ENCODE measurements around the gene MEST. TPM values are rescaled to one million over a fixed set of nuclear protein-coding genes. Genes with fewer than 3 reads are reported as not detected.

Gene MEST, protein sequence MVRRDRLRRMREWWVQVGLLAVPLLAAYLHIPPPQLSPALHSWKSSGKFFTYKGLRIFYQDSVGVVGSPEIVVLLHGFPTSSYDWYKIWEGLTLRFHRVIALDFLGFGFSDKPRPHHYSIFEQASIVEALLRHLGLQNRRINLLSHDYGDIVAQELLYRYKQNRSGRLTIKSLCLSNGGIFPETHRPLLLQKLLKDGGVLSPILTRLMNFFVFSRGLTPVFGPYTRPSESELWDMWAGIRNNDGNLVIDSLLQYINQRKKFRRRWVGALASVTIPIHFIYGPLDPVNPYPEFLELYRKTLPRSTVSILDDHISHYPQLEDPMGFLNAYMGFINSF
- 487 TPM for polyA plus RNA-seq (2013, experiment 1 of 2)
- polyA plus RNA-seq (2013, experiment 2 of 2) = 485 TPM

GRCh38 chr7:130491841-130492522 is at the start of gene MEST:
TSS of gene MEST (plus strand) at chr7:130492085. CDS start at chr7:130492314, 229 bp downstream.
- H4K91ac ChIP-seq (ENCODE audit: low read depth, low read length, poor library complexity) = peak within 1 kb of the TSS; percentile 96
- peak within 1 kb of the TSS; percentile 83 for H3K27ac ChIP-seq (replicated peaks; ENCODE audit: low read length)
- no peak within 1 kb of the TSS for H2BK15ac ChIP-seq (ENCODE audit: low read length)
- H3K9ac ChIP-seq (ENCODE audit: low read depth, low read length, poor library complexity) = peak within 1 kb of the TSS; percentile 96
- H3K27me3 ChIP-seq (ENCODE audit: control insufficient read depth in 3 of 3, insufficient read depth in 3 of 3, low read depth in 1 of 3, low read length in 3 of 3) = no peaks in the 10 kb centered on the region
- peak within 1 kb of the TSS; percentile 54 for H4K8ac ChIP-seq (ENCODE audit: low read depth, low read length)
- peak within 1 kb of the TSS; percentile 87 for H3K14ac ChIP-seq (ENCODE audit: low read length)
- DNase-seq (ENCODE audit: low spot score) = no peak
- no peak within 1 kb of the TSS for H2BK120ac ChIP-seq (ENCODE audit: low read depth, low read length)
- peak within 1 kb of the TSS; percentile 74 to 97 for H3K4me3 ChIP-seq (ENCODE audit: low read length in 2 of 2)
- no peak within 1 kb of the TSS for H2BK12ac ChIP-seq (ENCODE audit: low read length)
- H3K9me3 ChIP-seq (replicated peaks in 1 of 2; ENCODE audit: control insufficient read depth in 2 of 2, insufficient read depth in 1 of 2, low read depth in 1 of 2, low read length in 2 of 2) = peaks cover 9 to 10% of the 10 kb centered on the region in 2 donors
- H3K79me1 ChIP-seq (ENCODE audit: low read depth, low read length) = peaks cover 5% of the 10 kb centered on the region
- no CpG with 5 or more reads among the region's 71 CpGs for WGBS, 2 donors (ENCODE audit: extremely low coverage in 2 of 2, insufficient read length in 2 of 2, insufficient replicate concordance in 1 of 2)
- H3K36me3 ChIP-seq (replicated peaks in 1 of 2; ENCODE audit: control insufficient read depth in 2 of 2, insufficient read depth in 2 of 2, low read length in 2 of 2) = peaks cover 4 to 26% of the 10 kb centered on the region in 2 donors
- H2BK5ac ChIP-seq (ENCODE audit: low read length) = peak within 1 kb of the TSS; percentile 19
- H2AK5ac ChIP-seq (ENCODE audit: low read depth, low read length) = peak within 1 kb of the TSS; percentile 90
- H3K4me2 ChIP-seq (ENCODE audit: insufficient read depth, low read length, poor library complexity, severe bottlenecking) = peak within 1 kb of the TSS; percentile 79
- peak within 1 kb of the TSS; percentile 95 for H3K18ac ChIP-seq (ENCODE audit: low read length)
- H2AFZ ChIP-seq (ENCODE audit: low read length) = peak within 1 kb of the TSS; percentile 75
- peaks cover 3 to 4% of the 10 kb centered on the region in 2 donors for H3K4me1 ChIP-seq (ENCODE audit: control insufficient read depth in 2 of 2, insufficient read depth in 1 of 2, low read depth in 1 of 2, low read length in 2 of 2)
- peak within 1 kb of the TSS; percentile 57 for H3K4ac ChIP-seq (ENCODE audit: low read length)
- peak within 1 kb of the TSS; percentile 82 for H3K23ac ChIP-seq (ENCODE audit: low read depth, low read length, poor library complexity)

DNA sequence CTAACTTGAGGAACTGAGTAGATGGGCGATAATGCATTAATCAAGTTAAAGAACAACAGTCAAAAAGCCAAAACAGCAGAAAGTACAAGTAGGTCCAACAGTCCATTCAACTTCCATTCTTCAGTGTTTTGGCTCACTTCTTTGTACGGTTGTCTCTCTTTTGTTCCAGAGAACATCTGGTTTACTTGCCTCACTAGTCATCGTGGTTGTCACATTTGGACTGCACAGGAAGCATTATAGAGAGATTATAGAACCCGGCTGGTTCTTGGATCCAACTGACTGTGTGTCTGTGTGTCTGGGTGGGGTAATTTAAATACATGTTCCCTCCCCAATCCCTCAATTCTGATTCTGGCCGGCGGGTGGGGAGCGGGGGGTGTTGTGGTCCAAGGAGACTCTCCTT is 49.3 kb upstream of the MEST start:
- H3K27me3 ChIP-seq (ENCODE audit: control insufficient read depth in 3 of 3, insufficient read depth in 3 of 3, low read depth in 1 of 3, low read length in 3 of 3) = no peaks in the 10 kb centered on the region
- no peak overlapping the region for H3K23ac ChIP-seq (ENCODE audit: low read depth, low read length, poor library complexity)
- H3K9me3 ChIP-seq (replicated peaks in 1 of 2; ENCODE audit: control insufficient read depth in 2 of 2, insufficient read depth in 1 of 2, low read depth in 1 of 2, low read length in 2 of 2) = peaks cover 3 to 32% of the 10 kb centered on the region in 2 donors
- no peak overlapping the region for H2BK5ac ChIP-seq (ENCODE audit: low read length)
- WGBS, 2 donors (ENCODE audit: extremely low coverage in 2 of 2, insufficient read length in 2 of 2, insufficient replicate concordance in 1 of 2) = no CpG with 5 or more reads among the region's 7 CpGs
- H3K9ac ChIP-seq (ENCODE audit: low read depth, low read length, poor library complexity) = no peak overlapping the region
- peak overlapping the region; percentile 9 for H2AK5ac ChIP-seq (ENCODE audit: low read depth, low read length)
- DNase-seq (ENCODE audit: low spot score) = no peak
- H3K4me2 ChIP-seq (ENCODE audit: insufficient read depth, low read length, poor library complexity, severe bottlenecking) = no peak overlapping the region
- no peak overlapping the region for H3K4ac ChIP-seq (ENCODE audit: low read length)
- H3K27ac ChIP-seq (replicated peaks; ENCODE audit: low read length) = no peak overlapping the region
- no peak overlapping the region for H2BK12ac ChIP-seq (ENCODE audit: low read length)
- H3K4me1 ChIP-seq (ENCODE audit: control insufficient read depth in 2 of 2, insufficient read depth in 1 of 2, low read depth in 1 of 2, low read length in 2 of 2) = peaks cover 10 to 18% of the 10 kb centered on the region in 2 donors
- no peak overlapping the region for H3K4me3 ChIP-seq (ENCODE audit: low read length in 2 of 2)
- H2BK120ac ChIP-seq (ENCODE audit: low read depth, low read length) = no peak overlapping the region
- peaks cover 2% of the 10 kb centered on the region for H3K79me1 ChIP-seq (ENCODE audit: low read depth, low read length)
- peak overlapping the region; percentile 18 for H2AFZ ChIP-seq (ENCODE audit: low read length)
- no peak overlapping the region for H4K91ac ChIP-seq (ENCODE audit: low read depth, low read length, poor library complexity)
- no peak overlapping the region for H4K8ac ChIP-seq (ENCODE audit: low read depth, low read length)
- H2BK15ac ChIP-seq (ENCODE audit: low read length) = no peak overlapping the region
- H3K36me3 ChIP-seq (replicated peaks in 1 of 2; ENCODE audit: control insufficient read depth in 2 of 2, insufficient read depth in 2 of 2, low read length in 2 of 2) = no peaks in the 10 kb centered on the region
- no peak overlapping the region for H3K18ac ChIP-seq (ENCODE audit: low read length)
- H3K14ac ChIP-seq (ENCODE audit: low read length) = no peak overlapping the region

- Histone ChIP-seq H3K36me3 (replicated peaks in 1 of 2; ENCODE audit: control insufficient read depth in 2 of 2, insufficient read depth in 2 of 2, low read length in 2 of 2) (no peaks in the 10 kb centered on the region), H3K4me1 (ENCODE audit: control insufficient read depth in 2 of 2, insufficient read depth in 1 of 2, low read depth in 1 of 2, low read length in 2 of 2) (peaks cover 10 to 18% of the 10 kb centered on the region in 2 donors), H2AFZ (ENCODE audit: low read length) (peak overlapping the region; percentile 60), H2BK120ac (ENCODE audit: low read depth, low read length) (no peak overlapping the region), H3K27ac (replicated peaks; ENCODE audit: low read length) (no peak overlapping the region), H2BK12ac (ENCODE audit: low read length) (no peak overlapping the region), H3K4me2 (ENCODE audit: insufficient read depth, low read length, poor library complexity, severe bottlenecking) (no peak overlapping the region), H3K79me1 (ENCODE audit: low read depth, low read length) (peaks cover 2% of the 10 kb centered on the region), H4K8ac (ENCODE audit: low read depth, low read length) (no peak overlapping the region), H3K27me3 (ENCODE audit: control insufficient read depth in 3 of 3, insufficient read depth in 3 of 3, low read depth in 1 of 3, low read length in 3 of 3) (no peaks in the 10 kb centered on the region), H2BK15ac (ENCODE audit: low read length) (no peak overlapping the region), H3K9me3 (replicated peaks in 1 of 2; ENCODE audit: control insufficient read depth in 2 of 2, insufficient read depth in 1 of 2, low read depth in 1 of 2, low read length in 2 of 2) (peaks cover 3 to 34% of the 10 kb centered on the region in 2 donors), H3K4ac (ENCODE audit: low read length) (no peak overlapping the region), H4K91ac (ENCODE audit: low read depth, low read length, poor library complexity) (no peak overlapping the region), H2AK5ac (ENCODE audit: low read depth, low read length) (no peak overlapping the region), H3K14ac (ENCODE audit: low read length) (no peak overlapping the region), H3K23ac (ENCODE audit: low read depth, low read length, poor library complexity) (no peak overlapping the region), H3K18ac (ENCODE audit: low read length) (no peak overlapping the region), H2BK5ac (ENCODE audit: low read length) (no peak overlapping the region), H3K9ac (ENCODE audit: low read depth, low read length, poor library complexity) (no peak overlapping the region), H3K4me3 (ENCODE audit: low read length in 2 of 2) (no peak overlapping the region)
- DNase-seq (ENCODE audit: low spot score) = no peak
- no CpG with 5 or more reads among the region's 3 CpGs for WGBS, 2 donors (ENCODE audit: extremely low coverage in 2 of 2, insufficient read length in 2 of 2, insufficient replicate concordance in 1 of 2)
Measured at GRCh38 chr7:130444234-130444633, 47.7 kb upstream of the MEST start.

Measured in neuronal stem cell (in vitro differentiated cells).